Kidney epithelial cell (primary cell): Measurements from ENCODE around the gene SREK1. TPM values are rescaled to one million over a fixed set of nuclear protein-coding genes. Genes with fewer than 3 reads are reported as not detected.

Experiments
- DNase-seq: peaks from one replicate; pipeline ENCODE4 v3.0.0-alpha.2; 2010; ENCODE audit warnings: low read depth
- H3K27me3 ChIP-seq: 2 replicates; pipeline ENCODE4 v1.6.0; 2011; ENCODE audit warnings: low read length; ENCODE audit not compliant: control insufficient read depth, insufficient read depth
- H3K36me3 ChIP-seq: 2 replicates; pipeline ENCODE4 v1.5.1; 2011; ENCODE audit warnings: low read length; ENCODE audit not compliant: control insufficient read depth, insufficient read depth
- H3K4me3 ChIP-seq: 2 replicates; pipeline ENCODE4 v1.5.1; 2011; ENCODE audit warnings: low read depth, mild to moderate bottlenecking, control low read depth, low read length
- total RNA-seq: library from RNA; depleted of rRNA; stranded (reverse); fragments of >200 nt; gene quantifications from 2 replicates; pipeline ENCODE4 v1.2.3, GENCODE V29; 2015
- TF ChIP-seq, protein P1 (sequence below): IDR thresholded peaks from 2 replicates; pipeline ENCODE4 v1.5.1; 2011; ENCODE audit warnings: mild to moderate bottlenecking, moderate library complexity, low read length, control low read depth, inconsistent platforms; ENCODE audit not compliant: insufficient read depth, poor library complexity, severe bottlenecking

Gene SREK1
- total RNA-seq, 1 donor from 2014 or later = 26.9 TPM

- no peaks in the 10 kb centered on the region for H3K36me3 ChIP-seq
- no peak overlapping the region for H3K4me3 ChIP-seq
- TF ChIP-seq, protein P1, sequence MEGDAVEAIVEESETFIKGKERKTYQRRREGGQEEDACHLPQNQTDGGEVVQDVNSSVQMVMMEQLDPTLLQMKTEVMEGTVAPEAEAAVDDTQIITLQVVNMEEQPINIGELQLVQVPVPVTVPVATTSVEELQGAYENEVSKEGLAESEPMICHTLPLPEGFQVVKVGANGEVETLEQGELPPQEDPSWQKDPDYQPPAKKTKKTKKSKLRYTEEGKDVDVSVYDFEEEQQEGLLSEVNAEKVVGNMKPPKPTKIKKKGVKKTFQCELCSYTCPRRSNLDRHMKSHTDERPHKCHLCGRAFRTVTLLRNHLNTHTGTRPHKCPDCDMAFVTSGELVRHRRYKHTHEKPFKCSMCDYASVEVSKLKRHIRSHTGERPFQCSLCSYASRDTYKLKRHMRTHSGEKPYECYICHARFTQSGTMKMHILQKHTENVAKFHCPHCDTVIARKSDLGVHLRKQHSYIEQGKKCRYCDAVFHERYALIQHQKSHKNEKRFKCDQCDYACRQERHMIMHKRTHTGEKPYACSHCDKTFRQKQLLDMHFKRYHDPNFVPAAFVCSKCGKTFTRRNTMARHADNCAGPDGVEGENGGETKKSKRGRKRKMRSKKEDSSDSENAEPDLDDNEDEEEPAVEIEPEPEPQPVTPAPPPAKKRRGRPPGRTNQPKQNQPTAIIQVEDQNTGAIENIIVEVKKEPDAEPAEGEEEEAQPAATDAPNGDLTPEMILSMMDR = no peak
- no peak for DNase-seq
- H3K27me3 ChIP-seq = no peaks in the 10 kb centered on the region
Measured at GRCh38 chr5:66198837-66199236, 54.7 kb downstream of the SREK1 start.

DNA sequence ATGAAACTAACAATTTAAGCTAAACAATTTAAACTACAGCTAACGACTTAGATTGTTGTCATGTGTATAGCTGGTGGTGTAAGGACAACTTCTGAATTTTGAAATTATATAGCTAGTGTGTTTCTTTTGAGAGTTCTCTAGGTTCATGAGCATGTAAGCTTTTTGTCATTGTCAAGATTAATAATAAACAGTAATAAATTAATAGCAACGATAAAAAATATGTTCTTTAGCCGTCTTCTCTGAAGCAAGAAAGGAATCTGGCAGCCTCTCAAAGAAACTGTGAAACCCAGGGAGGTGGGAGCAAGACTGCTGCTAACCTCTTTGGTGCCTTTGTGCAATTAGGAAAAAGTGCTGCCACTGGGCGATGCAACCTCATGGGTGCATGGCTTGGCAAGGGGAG is 59.4 kb downstream of the SREK1 start:
- TF ChIP-seq, protein P1 = no peak
- no peak for DNase-seq
- H3K4me3 ChIP-seq = no peak overlapping the region
- no peaks in the 10 kb centered on the region for H3K27me3 ChIP-seq
- H3K36me3 ChIP-seq = no peaks in the 10 kb centered on the region

DNA sequence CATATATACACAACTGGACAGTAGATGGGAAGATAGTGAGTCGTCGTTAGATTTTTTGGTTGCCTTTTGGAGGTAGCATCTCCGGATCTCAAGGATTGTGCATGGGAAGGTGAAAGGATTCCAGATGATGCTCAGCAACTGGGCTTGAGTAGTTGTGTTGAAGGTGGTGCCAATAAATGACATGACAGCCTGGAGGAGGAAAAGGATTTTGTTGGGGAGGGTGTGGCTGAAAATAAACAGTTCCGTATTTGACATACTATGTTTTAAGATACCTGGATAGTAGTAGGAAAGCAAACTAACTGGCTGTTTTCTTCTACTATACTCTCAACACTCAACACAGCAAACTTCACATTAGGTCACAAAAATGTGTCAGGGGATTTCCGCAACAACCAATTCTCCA is 62.4 kb downstream of the SREK1 start:
- no peaks in the 10 kb centered on the region for H3K27me3 ChIP-seq
- no peak overlapping the region for H3K4me3 ChIP-seq
- DNase-seq = no peak
- TF ChIP-seq, protein P1 = no peak
- H3K36me3 ChIP-seq = no peaks in the 10 kb centered on the region

DNA sequence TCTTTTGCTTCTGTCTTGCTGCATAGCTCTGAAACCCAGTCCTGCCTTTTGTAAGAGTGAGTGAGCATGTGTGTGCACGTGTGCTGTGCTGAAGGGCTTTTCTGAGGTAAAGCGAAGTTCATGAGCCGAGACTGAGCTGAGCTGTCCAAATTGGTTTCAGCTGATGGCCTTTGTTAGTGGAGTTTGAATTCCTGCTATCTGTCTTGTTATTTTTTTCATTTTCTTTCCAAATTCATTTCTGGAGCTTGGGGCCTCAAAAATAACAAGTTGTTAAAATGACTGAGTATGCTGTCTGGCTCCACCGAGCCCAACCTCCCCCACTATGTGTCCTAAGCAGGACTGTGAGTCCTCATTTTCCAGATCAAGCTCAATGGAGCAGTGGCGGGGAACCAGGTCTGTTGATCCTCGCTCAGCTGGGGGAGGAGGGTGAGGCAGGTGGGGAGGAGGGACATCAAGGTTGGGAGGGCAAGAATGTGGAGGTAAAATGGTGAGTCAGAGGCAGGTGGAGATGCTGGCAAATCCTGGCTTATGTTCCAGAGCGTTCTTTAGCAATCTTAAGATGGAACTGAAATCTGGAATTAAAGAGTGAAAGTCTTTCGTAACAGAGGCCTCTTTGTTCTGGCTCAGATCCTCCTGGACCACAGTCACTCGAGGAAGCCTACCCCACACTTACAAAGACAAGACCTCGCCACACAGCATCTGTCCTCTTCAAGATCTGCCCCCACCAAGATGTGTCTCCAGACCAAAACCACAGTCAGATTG is 63.9 kb downstream of the SREK1 start:
- peak; percentile 54 for DNase-seq
- Histone ChIP-seq H3K27me3 (no peaks in the 10 kb centered on the region), H3K36me3 (no peaks in the 10 kb centered on the region), H3K4me3 (no peak overlapping the region)
- TF ChIP-seq, protein P1 = no peak

DNA sequence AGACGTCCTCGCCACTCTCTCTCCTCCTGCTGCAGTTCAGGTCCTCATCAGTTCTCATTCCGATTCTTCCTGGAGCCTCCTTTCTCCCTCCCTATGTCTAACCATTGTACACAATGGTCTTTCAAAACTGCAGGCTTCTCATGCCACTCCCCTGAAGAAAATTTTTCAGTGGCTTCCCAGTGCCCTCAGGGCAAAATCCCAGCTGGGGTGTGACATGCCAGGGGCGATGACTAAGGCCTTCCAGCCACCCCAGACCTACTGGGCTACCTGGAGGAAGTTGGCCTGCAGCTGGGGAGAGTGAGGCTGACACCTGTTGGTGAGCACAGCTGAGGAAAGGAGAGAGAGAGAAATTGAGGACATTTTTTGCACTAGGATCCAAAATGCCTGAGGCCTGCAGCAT is 65.2 kb downstream of the SREK1 start:
- DNase-seq = peak; percentile 51
- no peak overlapping the region for H3K4me3 ChIP-seq
- H3K27me3 ChIP-seq = no peaks in the 10 kb centered on the region
- no peaks in the 10 kb centered on the region for H3K36me3 ChIP-seq
- TF ChIP-seq, protein P1 = no peak

- DNase-seq = no peak
- TF ChIP-seq, protein P1 = no peak
- H3K27me3 ChIP-seq = no peaks in the 10 kb centered on the region
- no peak overlapping the region for H3K4me3 ChIP-seq
- no peaks in the 10 kb centered on the region for H3K36me3 ChIP-seq
Measured at GRCh38 chr5:66209794-66210193, 65.7 kb downstream of the SREK1 start.
